Subcutaneous abdominal adipose tissue (tissue), 5 donors: ENCODE results near the gene PALLD.

Source experiments
- H3K27ac ChIP-seq: one replicate; pipeline ENCODE4 v1.7.0; 2013; ENCODE audit warnings: low read depth, mild to moderate bottlenecking, inconsistent platforms, low read length, moderate library complexity
- H3K27me3 ChIP-seq, 5 donors: one replicate each; pipeline ENCODE4 v1.7.0; 2013; ENCODE audit warnings: low read length in 5 of 5, inconsistent platforms in 1 of 5; ENCODE audit not compliant: control insufficient read depth in 5 of 5, insufficient read depth in 4 of 5
- H3K36me3 ChIP-seq, 5 donors: one replicate each; pipeline ENCODE4 v1.7.0; 2013; ENCODE audit warnings: low read length in 5 of 5; ENCODE audit not compliant: control insufficient read depth in 5 of 5, insufficient read depth in 5 of 5
- H3K4me1 ChIP-seq, 5 donors: one replicate each; pipeline ENCODE4 v1.7.0; 2013; ENCODE audit warnings: low read length in 5 of 5, mild to moderate bottlenecking in 3 of 5, moderate library complexity in 1 of 5; ENCODE audit not compliant: control insufficient read depth in 5 of 5, insufficient read depth in 5 of 5
- H3K4me3 ChIP-seq, 5 donors: one replicate each; pipeline ENCODE4 v1.7.0; 2013; ENCODE audit warnings: low read length in 5 of 5, low read depth in 1 of 5
- H3K9ac ChIP-seq, 5 donors: one replicate each; pipeline ENCODE4 v1.7.0; 2013; ENCODE audit warnings: low read length in 5 of 5, mild to moderate bottlenecking in 4 of 5, moderate library complexity in 3 of 5
- H3K9me3 ChIP-seq, 5 donors: one replicate each; pipeline ENCODE4 v1.7.0; 2013; ENCODE audit warnings: low read length in 5 of 5; ENCODE audit not compliant: control insufficient read depth in 5 of 5
- donor health status: healthy.
- donor health status: healthy.
- donor health status: healthy.
- donor health status: healthy.
- donor health status: healthy.

The PALLD gene

GRCh38 chr4:168908851-168909273, 412.0 kb downstream of the PALLD start:
- Histone ChIP-seq H3K4me1 (peaks cover 0 to 13% (median 8%) of the 10 kb centered on the region in 5 donors), H3K27me3 (no peaks in the 10 kb centered on the region), H3K36me3 (peaks cover 0 to 22% (median 13%) of the 10 kb centered on the region in 5 donors), H3K27ac (no peak overlapping the region), H3K9me3 (no peaks in the 10 kb centered on the region), H3K4me3 (no peak overlapping the region), H3K9ac (peak overlapping the region in 1 of 5 donors; percentile 40)

- H3K4me3 ChIP-seq, result no peak overlapping the region
- no peak overlapping the region for H3K27ac ChIP-seq
- no peaks in the 10 kb centered on the region for H3K27me3 ChIP-seq
- peaks cover 11 to 27% (median 18%) of the 10 kb centered on the region in 5 donors for H3K36me3 ChIP-seq
- H3K9me3 ChIP-seq, result no peaks in the 10 kb centered on the region
- H3K9ac ChIP-seq, result no peak overlapping the region
- peaks cover 0 to 4% (median 2%) of the 10 kb centered on the region in 5 donors for H3K4me1 ChIP-seq
Observed at GRCh38 chr4:168914095-168914494, 417.2 kb downstream of the PALLD start.

GRCh38 chr4:168917138-168917779, 420.4 kb downstream of the PALLD start:
- H3K36me3 ChIP-seq, result peaks cover 17 to 33% (median 25%) of the 10 kb centered on the region in 5 donors
- no peak overlapping the region for H3K9ac ChIP-seq
- no peaks in the 10 kb centered on the region for H3K27me3 ChIP-seq
- no peaks in the 10 kb centered on the region for H3K4me1 ChIP-seq
- no peak overlapping the region for H3K27ac ChIP-seq
- no peaks in the 10 kb centered on the region for H3K9me3 ChIP-seq
- H3K4me3 ChIP-seq, result no peak overlapping the region

- H3K9ac ChIP-seq, result no peak overlapping the region
- no peaks in the 10 kb centered on the region for H3K27me3 ChIP-seq
- peaks cover 9 to 32% (median 23%) of the 10 kb centered on the region in 5 donors for H3K36me3 ChIP-seq
- no peak overlapping the region for H3K27ac ChIP-seq
- H3K4me3 ChIP-seq, result no peak overlapping the region
- no peaks in the 10 kb centered on the region for H3K4me1 ChIP-seq
- no peaks in the 10 kb centered on the region for H3K9me3 ChIP-seq
Observed at GRCh38 chr4:168919706-168920324, 423.0 kb downstream of the PALLD start.

- Histone ChIP-seq H3K9ac (no peak overlapping the region), H3K4me1 (no peaks in the 10 kb centered on the region), H3K36me3 (peaks cover 11 to 40% (median 29%) of the 10 kb centered on the region in 5 donors), H3K4me3 (no peak overlapping the region), H3K27ac (no peak overlapping the region), H3K9me3 (no peaks in the 10 kb centered on the region), H3K27me3 (no peaks in the 10 kb centered on the region)
Observed at GRCh38 chr4:168920441-168921065, 423.7 kb downstream of the PALLD start.

DNA sequence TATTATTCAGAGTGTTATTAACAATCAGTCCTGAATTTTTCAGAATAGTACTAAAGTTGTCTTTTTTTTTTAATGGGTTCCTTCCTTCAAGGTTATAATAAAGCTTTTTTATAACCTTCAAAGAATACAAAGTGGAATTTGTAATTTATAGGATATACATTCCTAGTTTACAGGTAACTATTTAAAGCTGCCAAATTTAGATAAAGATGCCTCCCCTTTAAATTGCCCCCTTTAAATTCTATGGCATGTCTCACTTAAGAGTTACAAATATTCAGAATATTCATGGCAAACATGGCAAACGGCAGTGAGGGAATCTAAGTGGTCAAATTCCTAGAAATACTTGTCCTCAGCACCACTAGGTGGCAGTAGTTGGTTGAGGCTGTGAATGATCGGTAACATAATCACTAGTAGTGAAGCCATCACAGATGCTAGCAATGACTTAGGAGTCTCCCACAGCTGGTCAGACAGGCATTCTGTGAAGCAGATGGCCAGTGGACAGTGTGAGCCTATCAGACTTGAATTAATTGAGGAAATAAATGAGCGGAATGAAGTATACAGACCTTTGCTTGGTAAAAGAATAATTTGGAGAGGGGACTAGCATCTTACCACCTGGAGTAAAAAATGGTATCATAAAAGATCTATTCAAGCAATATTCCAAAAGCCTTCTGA, 426.8 kb downstream of the PALLD start:
- Histone ChIP-seq H3K9me3 (no peaks in the 10 kb centered on the region), H3K27me3 (no peaks in the 10 kb centered on the region), H3K4me1 (no peaks in the 10 kb centered on the region), H3K4me3 (no peak overlapping the region), H3K27ac (no peak overlapping the region), H3K9ac (no peak overlapping the region), H3K36me3 (peaks cover 27 to 64% (median 51%) of the 10 kb centered on the region in 5 donors)

GRCh38 chr4:168924667-168925066, 427.8 kb downstream of the PALLD start:
- H3K27me3 ChIP-seq, result no peaks in the 10 kb centered on the region
- no peaks in the 10 kb centered on the region for H3K4me1 ChIP-seq
- no peak overlapping the region for H3K9ac ChIP-seq
- no peak overlapping the region for H3K27ac ChIP-seq
- peaks cover 28 to 68% (median 52%) of the 10 kb centered on the region in 5 donors for H3K36me3 ChIP-seq
- no peaks in the 10 kb centered on the region for H3K9me3 ChIP-seq
- no peak overlapping the region for H3K4me3 ChIP-seq

DNA sequence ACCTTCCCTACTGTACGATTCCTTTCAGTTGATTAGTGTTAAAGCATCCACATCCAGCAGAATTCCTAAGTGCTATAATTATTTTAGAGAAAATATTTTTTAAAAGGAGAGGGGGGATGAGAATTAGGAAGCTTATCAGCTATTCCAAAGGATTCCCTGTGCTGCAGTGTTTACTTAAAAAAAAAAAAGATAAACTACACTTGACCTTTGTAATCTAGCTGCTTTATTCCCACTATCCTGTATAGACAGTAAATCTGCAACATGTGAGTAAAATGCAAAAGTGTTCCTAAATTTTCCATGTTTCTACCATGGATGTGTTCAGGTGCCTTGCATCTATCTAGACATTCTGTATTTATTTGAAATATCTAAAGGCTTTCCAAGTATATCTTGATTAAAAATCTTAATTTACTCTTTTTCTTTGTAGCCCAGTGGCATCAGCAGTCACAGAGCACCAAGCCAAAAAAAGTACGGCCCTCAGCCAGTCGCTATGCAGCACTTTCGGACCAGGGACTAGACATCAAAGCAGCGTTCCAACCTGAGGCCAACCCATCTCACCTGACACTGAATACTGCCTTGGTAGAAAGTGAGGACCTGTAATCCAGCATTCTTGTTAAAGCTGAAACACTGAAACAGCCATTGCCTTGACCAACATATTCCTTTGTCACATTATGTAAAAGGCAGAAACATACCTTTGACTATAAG, 429.1 kb downstream of the PALLD start:
- Histone ChIP-seq H3K27ac (no peak overlapping the region), H3K4me1 (no peaks in the 10 kb centered on the region), H3K36me3 (peaks cover 24 to 64% (median 42%) of the 10 kb centered on the region in 5 donors), H3K27me3 (no peaks in the 10 kb centered on the region), H3K4me3 (no peak overlapping the region), H3K9ac (no peak overlapping the region), H3K9me3 (peaks cover 0 to 4% (median 0%) of the 10 kb centered on the region in 5 donors)

- Histone ChIP-seq H3K27ac (no peak overlapping the region), H3K4me3 (no peak overlapping the region), H3K4me1 (no peaks in the 10 kb centered on the region), H3K9me3 (peaks cover 3 to 12% (median 7%) of the 10 kb centered on the region in 5 donors), H3K27me3 (no peaks in the 10 kb centered on the region), H3K9ac (no peak overlapping the region), H3K36me3 (peaks cover 24 to 52% (median 39%) of the 10 kb centered on the region in 5 donors)
Observed at GRCh38 chr4:168928346-168928745, 431.5 kb downstream of the PALLD start.
